ACC112 (cell line): ENCODE measurements around the gene SLC24A3.
A peak's percentile ranks its signal among the peaks of the same experiment; 100 is the strongest.

Source experiments
- H2AFZ ChIP-seq: fragments of 200-600 bp; sonication (generic); one replicate; pipeline ENCODE4 v1.6.0; 2017; ENCODE audit warnings: antibody characterized with exemption, low read length; ENCODE audit not compliant: unreplicated experiment
- H3K27ac ChIP-seq: fragments of 200-600 bp; sonication (generic); 2 replicates; pipeline ENCODE4 v1.5.1; 2014; ENCODE audit warnings: low read depth, mild to moderate bottlenecking, antibody characterized with exemption, low read length, moderate library complexity
- H3K27me3 ChIP-seq: fragments of 200-600 bp; sonication (generic); 2 replicates; pipeline ENCODE4 v1.6.1; 2014; ENCODE audit warnings: mild to moderate bottlenecking, antibody characterized with exemption, low read length, moderate library complexity, mixed read lengths; ENCODE audit not compliant: insufficient read depth
- H3K36me3 ChIP-seq: fragments of 200-600 bp; sonication (generic); 2 replicates; pipeline ENCODE4 v1.6.1; 2016; ENCODE audit warnings: mild to moderate bottlenecking, antibody characterized with exemption, low read length, moderate library complexity, mixed read lengths; ENCODE audit not compliant: insufficient read depth
- H3K4me1 ChIP-seq: fragments of 200-600 bp; sonication (generic); one replicate; pipeline ENCODE4 v1.6.1; 2016; ENCODE audit warnings: low read length, mixed read lengths; ENCODE audit not compliant: insufficient read depth, unreplicated experiment, control insufficient read depth
- H3K4me3 ChIP-seq: fragments of 200-600 bp; sonication (generic); 2 replicates; pipeline ENCODE4 v1.5.1; 2014; ENCODE audit warnings: mild to moderate bottlenecking, low read depth, low read length
- H3K79me2 ChIP-seq: fragments of 200-600 bp; sonication (generic); one replicate; pipeline ENCODE4 v1.6.0; 2016; ENCODE audit warnings: low read length; ENCODE audit not compliant: control insufficient read depth, unreplicated experiment, insufficient read depth

The SLC24A3 gene

GRCh38 chr20:19693508-19693907 lies 481.1 kb downstream of the SLC24A3 start:
- Histone ChIP-seq H3K27me3 (no peaks in the 10 kb centered on the region), H3K4me1 (peaks cover 18% of the 10 kb centered on the region), H3K4me3 (no peak overlapping the region), H3K79me2 (no peaks in the 10 kb centered on the region), H3K36me3 (no peaks in the 10 kb centered on the region), H3K27ac (no peak overlapping the region), H2AFZ (no peak overlapping the region)

- Histone ChIP-seq H3K36me3 (no peaks in the 10 kb centered on the region), H3K4me1 (peaks cover 30% of the 10 kb centered on the region), H2AFZ (no peak overlapping the region), H3K79me2 (no peaks in the 10 kb centered on the region), H3K27ac (no peak overlapping the region), H3K4me3 (no peak overlapping the region), H3K27me3 (no peaks in the 10 kb centered on the region)
Observed at GRCh38 chr20:19695081-19695480, 482.6 kb downstream of the SLC24A3 start.

- no peak overlapping the region for H3K4me3 ChIP-seq
- H2AFZ ChIP-seq = no peak overlapping the region
- no peaks in the 10 kb centered on the region for H3K27me3 ChIP-seq
- H3K4me1 ChIP-seq = peaks cover 29% of the 10 kb centered on the region
- H3K36me3 ChIP-seq = no peaks in the 10 kb centered on the region
- no peaks in the 10 kb centered on the region for H3K79me2 ChIP-seq
- H3K27ac ChIP-seq = no peak overlapping the region
Observed at GRCh38 chr20:19696620-19697019, 484.2 kb downstream of the SLC24A3 start.

GRCh38 chr20:19697415-19697814 lies 485.0 kb downstream of the SLC24A3 start:
- Histone ChIP-seq H3K27ac (no peak overlapping the region), H3K36me3 (peaks cover 3% of the 10 kb centered on the region; the same call in 1 of the 2 replicates), H3K79me2 (no peaks in the 10 kb centered on the region), H3K27me3 (no peaks in the 10 kb centered on the region), H2AFZ (no peak overlapping the region), H3K4me3 (no peak overlapping the region), H3K4me1 (peaks cover 23% of the 10 kb centered on the region)

- Histone ChIP-seq H3K27ac (peak overlapping the region; percentile 32), H3K27me3 (peaks cover 10% of the 10 kb centered on the region; the same call in 1 of the 2 replicates), H3K4me1 (peaks cover 22% of the 10 kb centered on the region), H3K4me3 (no peak overlapping the region), H3K36me3 (peaks cover 3% of the 10 kb centered on the region; the same call in 1 of the 2 replicates), H2AFZ (no peak overlapping the region), H3K79me2 (no peaks in the 10 kb centered on the region)
Observed at GRCh38 chr20:19699180-19699971, 486.9 kb downstream of the SLC24A3 start.

- H3K4me3 ChIP-seq = no peak overlapping the region
- no peak overlapping the region for H2AFZ ChIP-seq
- peaks cover 28% of the 10 kb centered on the region; the same call in 1 of the 2 replicates for H3K27me3 ChIP-seq
- no peaks in the 10 kb centered on the region for H3K79me2 ChIP-seq
- H3K4me1 ChIP-seq = peaks cover 14% of the 10 kb centered on the region
- H3K27ac ChIP-seq = no peak overlapping the region
- H3K36me3 ChIP-seq = peaks cover 3% of the 10 kb centered on the region; the same call in 1 of the 2 replicates
Observed at GRCh38 chr20:19701429-19701828, 489.0 kb downstream of the SLC24A3 start.

- Histone ChIP-seq H3K4me3 (no peak overlapping the region), H3K36me3 (peaks cover 3% of the 10 kb centered on the region; the same call in 1 of the 2 replicates), H3K4me1 (no peaks in the 10 kb centered on the region), H2AFZ (no peak overlapping the region), H3K27ac (no peak overlapping the region), H3K79me2 (no peaks in the 10 kb centered on the region), H3K27me3 (peaks cover 64% of the 10 kb centered on the region)
Observed at GRCh38 chr20:19706463-19706862, 494.0 kb downstream of the SLC24A3 start.

GRCh38 chr20:19709635-19710335 lies 497.3 kb downstream of the SLC24A3 start:
- Histone ChIP-seq H3K27ac (no peak overlapping the region), H3K27me3 (peaks cover 49% of the 10 kb centered on the region), H2AFZ (no peak overlapping the region), H3K36me3 (no peaks in the 10 kb centered on the region), H3K4me1 (no peaks in the 10 kb centered on the region), H3K79me2 (no peaks in the 10 kb centered on the region), H3K4me3 (no peak overlapping the region)

- Histone ChIP-seq H3K79me2 (no peaks in the 10 kb centered on the region), H3K27ac (no peak overlapping the region), H3K36me3 (no peaks in the 10 kb centered on the region), H2AFZ (no peak overlapping the region), H3K27me3 (peaks cover 42% of the 10 kb centered on the region), H3K4me1 (no peaks in the 10 kb centered on the region), H3K4me3 (no peak overlapping the region)
Observed at GRCh38 chr20:19710336-19711120, 498.1 kb downstream of the SLC24A3 start.

- H3K79me2 ChIP-seq = no peaks in the 10 kb centered on the region
- no peak overlapping the region for H2AFZ ChIP-seq
- no peaks in the 10 kb centered on the region for H3K36me3 ChIP-seq
- H3K27ac ChIP-seq = no peak overlapping the region
- no peak overlapping the region for H3K4me3 ChIP-seq
- H3K4me1 ChIP-seq = no peaks in the 10 kb centered on the region
- H3K27me3 ChIP-seq = peaks cover 41% of the 10 kb centered on the region
Observed at GRCh38 chr20:19711126-19711525, 498.7 kb downstream of the SLC24A3 start.
